Measurements from ENCODE around the gene IPO9.

IPO9 gene

DNA sequence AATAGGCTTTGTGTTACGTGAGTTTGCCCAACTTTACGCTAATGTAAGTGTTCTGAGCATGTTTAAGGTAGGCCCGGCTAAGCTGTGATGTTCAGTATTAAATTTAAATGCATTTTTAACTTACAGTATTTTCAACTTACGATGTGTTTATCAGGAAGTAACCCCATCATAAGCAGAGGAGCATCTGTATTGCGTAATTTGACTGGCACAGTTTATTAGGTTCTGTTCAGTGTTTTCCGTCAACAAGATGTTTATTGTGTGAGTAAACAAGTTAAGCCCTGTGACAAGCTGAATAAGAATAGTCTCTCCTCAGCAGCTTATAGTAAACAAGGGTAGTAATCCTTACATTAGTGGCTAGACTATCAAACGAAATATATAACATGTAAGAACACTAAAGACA, 32.5 kb downstream of the IPO9 start:
- TF ChIP-seq, protein P1, sequence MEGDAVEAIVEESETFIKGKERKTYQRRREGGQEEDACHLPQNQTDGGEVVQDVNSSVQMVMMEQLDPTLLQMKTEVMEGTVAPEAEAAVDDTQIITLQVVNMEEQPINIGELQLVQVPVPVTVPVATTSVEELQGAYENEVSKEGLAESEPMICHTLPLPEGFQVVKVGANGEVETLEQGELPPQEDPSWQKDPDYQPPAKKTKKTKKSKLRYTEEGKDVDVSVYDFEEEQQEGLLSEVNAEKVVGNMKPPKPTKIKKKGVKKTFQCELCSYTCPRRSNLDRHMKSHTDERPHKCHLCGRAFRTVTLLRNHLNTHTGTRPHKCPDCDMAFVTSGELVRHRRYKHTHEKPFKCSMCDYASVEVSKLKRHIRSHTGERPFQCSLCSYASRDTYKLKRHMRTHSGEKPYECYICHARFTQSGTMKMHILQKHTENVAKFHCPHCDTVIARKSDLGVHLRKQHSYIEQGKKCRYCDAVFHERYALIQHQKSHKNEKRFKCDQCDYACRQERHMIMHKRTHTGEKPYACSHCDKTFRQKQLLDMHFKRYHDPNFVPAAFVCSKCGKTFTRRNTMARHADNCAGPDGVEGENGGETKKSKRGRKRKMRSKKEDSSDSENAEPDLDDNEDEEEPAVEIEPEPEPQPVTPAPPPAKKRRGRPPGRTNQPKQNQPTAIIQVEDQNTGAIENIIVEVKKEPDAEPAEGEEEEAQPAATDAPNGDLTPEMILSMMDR (IDR thresholded peaks at IDR 0.05), result no peak
- intact Hi-C loops (cut with DNase I; ENCODE audit: low total_unique reads), result no loop called here
- Histone ChIP-seq H3K4me3 (no peak overlapping the region), H3K36me3 (peaks cover 52 to 79% (median 60%) of the 10 kb centered on the region in 3 donors), H3K27me3 (no peaks in the 10 kb centered on the region), H3K4me1 (no peaks in the 10 kb centered on the region), H3K27ac (no peak overlapping the region), H3K9me3 (no peaks in the 10 kb centered on the region)
- no peak for DNase-seq

DNA sequence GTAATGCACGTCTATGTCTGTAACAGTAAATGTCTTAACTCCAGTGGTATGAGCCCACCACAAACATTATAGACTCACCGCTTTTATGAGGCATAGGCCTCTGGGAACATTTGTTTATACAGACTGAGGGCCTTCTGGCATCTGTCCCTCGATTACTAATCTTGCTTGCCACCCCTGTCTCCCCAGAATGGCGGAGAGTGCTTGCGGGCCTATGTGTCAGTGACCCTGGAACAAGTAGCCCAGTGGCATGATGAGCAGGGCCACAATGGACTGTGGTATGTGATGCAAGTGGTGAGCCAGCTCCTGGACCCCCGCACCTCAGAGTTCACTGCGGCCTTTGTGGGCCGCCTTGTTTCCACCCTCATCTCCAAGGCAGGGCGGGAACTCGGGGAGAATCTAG, 41.4 kb downstream of the IPO9 start:
- no peaks in the 10 kb centered on the region for H3K4me1 ChIP-seq

DNA sequence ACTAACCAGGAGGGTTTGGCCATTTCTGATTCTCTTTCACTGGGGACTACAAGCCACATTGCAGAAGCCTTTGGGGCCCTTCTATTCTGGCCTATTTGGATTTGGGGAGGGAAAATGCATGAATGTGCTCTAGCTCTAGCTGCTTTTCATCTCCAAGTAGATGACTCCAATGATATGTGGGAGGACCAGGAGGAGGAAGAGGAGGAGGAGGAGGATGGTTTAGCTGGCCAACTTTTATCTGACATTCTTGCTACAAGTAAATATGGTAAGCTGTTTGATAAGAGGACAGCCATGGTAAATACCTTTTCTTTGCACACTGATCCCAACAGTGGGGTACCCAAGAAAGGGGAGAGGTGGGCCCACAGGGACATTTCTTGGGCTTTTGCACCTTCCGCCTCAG, 45.7 kb downstream of the IPO9 start:
- H3K36me3 ChIP-seq, result peaks cover 32 to 67% (median 59%) of the 10 kb centered on the region in 3 donors
- H3K4me3 ChIP-seq, result no peak overlapping the region
- H3K9me3 ChIP-seq, result no peaks in the 10 kb centered on the region
- TF ChIP-seq, protein P1 (IDR thresholded peaks at IDR 0.05), result no peak
- no peak for DNase-seq
- H3K27ac ChIP-seq, result no peak overlapping the region
- H3K4me1 ChIP-seq, result peaks cover 0 to 9% (median 7%) of the 10 kb centered on the region in 4 donors
- intact Hi-C loops (cut with DNase I; ENCODE audit: low total_unique reads), result loop anchor here (10.0 kb wide), 1 partner anchor 50 kb away; the partner anchor contains the start of gene IPO9
- H3K27me3 ChIP-seq, result no peaks in the 10 kb centered on the region

More for the DNA sequence above, 41.4 kb downstream of the IPO9 start:
- Histone ChIP-seq H3K27ac (no peak overlapping the region), H3K27me3 (no peaks in the 10 kb centered on the region), H3K4me3 (no peak overlapping the region), H3K9me3 (no peaks in the 10 kb centered on the region), H3K36me3 (peaks cover 73 to 91% (median 89%) of the 10 kb centered on the region in 3 donors)
- TF ChIP-seq, protein P1 (IDR thresholded peaks at IDR 0.05), result no peak
- intact Hi-C loops (cut with DNase I; ENCODE audit: low total_unique reads), result loop anchor here (10.0 kb wide), 1 partner anchor 46 kb away; the partner anchor contains the start of gene IPO9
- DNase-seq, result no peak

DNA sequence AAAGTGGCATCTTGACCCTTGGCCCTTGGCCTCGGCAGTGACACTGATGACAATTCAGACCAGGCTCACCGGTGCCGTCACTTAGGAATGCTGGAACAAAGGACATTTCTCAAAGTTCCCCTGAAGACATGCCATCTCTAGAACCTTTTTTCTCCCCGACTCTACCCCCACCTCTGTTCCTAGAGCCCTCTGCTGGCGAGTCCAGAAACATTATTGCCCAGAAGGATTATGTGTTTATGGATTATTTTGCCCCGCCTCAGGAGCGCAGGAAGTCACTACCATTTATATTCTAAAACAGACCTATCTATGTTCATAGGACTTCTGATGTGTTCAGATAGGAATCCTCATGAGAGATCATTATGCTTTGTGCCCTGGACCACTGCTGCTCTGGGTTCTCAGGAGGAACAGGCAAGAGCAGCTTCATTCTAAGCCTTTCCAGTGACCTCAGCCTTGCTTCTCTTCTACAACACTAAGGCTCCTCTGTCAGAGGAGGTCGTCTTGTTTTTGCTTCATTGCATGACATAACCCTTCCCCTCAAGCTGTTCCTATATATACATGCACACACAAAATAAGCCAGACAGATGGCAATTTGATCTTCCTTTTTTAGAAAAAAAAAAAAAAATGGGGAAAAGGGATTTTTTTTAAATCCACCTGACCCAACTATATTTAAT, 47.3 kb downstream of the IPO9 start:
- intact Hi-C loops (cut with DNase I; ENCODE audit: low total_unique reads), result loop anchor here (10.0 kb wide), 1 partner anchor 51 kb away; the partner anchor contains the start of gene IPO9

DNA sequence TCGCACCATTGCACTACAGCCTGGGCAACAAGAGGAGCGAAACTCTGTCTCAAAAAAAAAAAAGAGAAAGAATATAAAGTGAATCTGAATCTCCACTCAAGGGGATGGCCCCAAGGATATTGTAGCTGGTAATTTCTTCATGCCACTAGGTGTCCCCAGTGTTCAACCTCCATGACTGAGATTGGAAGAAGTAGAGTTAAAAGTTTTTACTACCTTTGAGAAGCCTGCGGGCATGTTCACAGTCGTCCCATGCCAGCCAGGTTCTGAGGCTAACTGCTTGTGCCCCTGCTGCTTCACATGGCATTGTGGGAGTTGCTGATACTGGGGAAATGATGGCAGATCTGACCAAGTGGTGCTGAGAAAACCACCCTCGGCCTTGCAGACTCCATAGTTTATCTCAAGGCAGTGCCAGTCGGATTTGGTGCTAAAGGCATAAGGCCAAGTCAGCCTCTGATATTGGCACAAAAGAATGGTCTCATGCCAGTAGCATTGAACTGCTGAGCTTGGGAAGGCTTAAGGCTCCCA, 49.0 kb downstream of the IPO9 start:
- peak in 1 of 2 donors; percentile 71 for DNase-seq
- Histone ChIP-seq H3K4me1 (peaks cover 0 to 15% (median 10%) of the 10 kb centered on the region in 4 donors), H3K9me3 (no peaks in the 10 kb centered on the region), H3K27me3 (no peaks in the 10 kb centered on the region), H3K36me3 (peaks cover 2 to 35% (median 26%) of the 10 kb centered on the region in 3 donors), H3K4me3 (no peak overlapping the region), H3K27ac (peak overlapping the region; percentile 50 to 60)
- TF ChIP-seq, protein P1 (IDR thresholded peaks at IDR 0.05), result peak; percentile 69 to 80
- intact Hi-C loops (cut with DNase I; ENCODE audit: low total_unique reads), result loop anchor here (2.0 to 10.0 kb wide), 2 partner anchors 53 to 97 kb away; partner anchors contain the start of gene IPO9

More for the DNA sequence above, 47.3 kb downstream of the IPO9 start:
- H3K27ac ChIP-seq, result no peak overlapping the region
- no peak for DNase-seq
- H3K9me3 ChIP-seq, result no peaks in the 10 kb centered on the region
- TF ChIP-seq, protein P1 (IDR thresholded peaks at IDR 0.05), result peak; percentile 19 to 24
- H3K36me3 ChIP-seq, result peaks cover 18 to 51% (median 43%) of the 10 kb centered on the region in 3 donors
- H3K27me3 ChIP-seq, result no peaks in the 10 kb centered on the region
- H3K4me1 ChIP-seq, result peaks cover 0 to 9% (median 7%) of the 10 kb centered on the region in 4 donors
- H3K4me3 ChIP-seq, result no peak overlapping the region

Data from tibial artery (tissue), 4 donors.